NCI-H69 (cell line): ENCODE data around the gene APBB1IP.
"Not testable (repeated sequence)": the region's sequence is repeated elsewhere in the genome, so short reads cannot be mapped to it uniquely, and the experiment has no call there.

Experiments used
- DNase-seq: peaks from one replicate; lab custom pipeline; 2025; lab: John Stamatoyannopoulos, UW

The APBB1IP gene

GRCh38 chr10:26566525-26567350 lies 128.6 kb downstream of the APBB1IP start:
- DNase-seq = peak; percentile 48

DNA sequence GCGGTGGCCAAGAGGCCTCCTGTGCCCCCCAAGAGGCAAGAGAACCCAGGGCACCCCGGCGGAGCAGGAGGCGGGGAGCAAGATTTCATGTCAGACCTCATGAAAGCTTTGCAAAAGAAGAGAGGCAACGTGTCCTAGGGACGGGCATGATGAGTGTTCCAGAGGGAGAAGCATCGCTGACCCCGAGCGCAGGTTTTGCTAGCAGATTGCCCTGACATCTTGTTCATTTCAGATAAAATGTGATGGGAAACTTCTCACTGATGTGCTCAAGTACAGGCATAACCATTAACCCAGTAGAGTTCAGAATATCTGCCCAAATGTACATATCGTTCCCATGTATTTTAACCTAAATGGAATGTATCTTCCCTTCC lies 129.2 kb downstream of the APBB1IP start:
- DNase-seq = peak; percentile 48

DNA sequence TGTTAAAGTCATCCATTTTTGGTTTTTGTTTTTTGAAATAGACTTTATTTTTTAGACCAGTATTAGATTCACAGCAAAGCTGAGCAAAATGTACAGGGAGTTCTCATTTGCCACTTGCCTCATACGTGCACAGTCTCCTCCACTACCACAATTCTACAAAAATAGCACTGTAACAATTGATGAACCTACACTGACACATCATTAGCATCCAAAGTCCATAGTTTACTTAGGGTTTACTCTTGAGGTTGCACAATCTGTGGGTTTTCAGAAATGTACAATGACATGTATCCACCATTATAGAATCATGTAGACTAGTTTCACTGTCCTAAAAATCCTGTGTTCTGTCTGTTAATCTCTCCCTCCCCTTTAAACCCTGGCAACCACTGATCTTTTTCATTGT lies 133.5 kb downstream of the APBB1IP start:
- DNase-seq = no peak

- DNase-seq = no peak
Measured at GRCh38 chr10:26573674-26574073, 135.5 kb downstream of the APBB1IP start.

- DNase-seq = no peak
Measured at GRCh38 chr10:26574783-26575182, 136.6 kb downstream of the APBB1IP start.

DNA sequence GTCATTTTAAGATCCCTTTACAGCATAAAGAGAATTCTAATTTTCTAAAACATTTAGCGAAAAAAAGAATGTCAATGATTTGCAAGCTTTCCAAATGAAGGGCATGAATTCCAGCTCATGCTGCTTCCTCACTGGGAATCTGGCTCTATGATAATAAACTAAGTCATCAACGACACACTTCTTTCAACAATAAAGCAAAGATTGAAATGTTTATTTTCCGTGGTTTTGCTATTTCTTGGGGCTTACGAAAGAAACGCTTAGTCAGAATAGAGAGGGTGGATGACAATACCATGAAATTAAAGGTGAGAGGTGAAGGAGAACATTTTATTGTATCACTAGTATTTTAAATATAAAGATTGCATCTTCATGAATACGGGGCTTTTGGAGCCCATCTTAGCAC lies 140.2 kb downstream of the APBB1IP start:
- not testable (repeated sequence) for DNase-seq

DNA sequence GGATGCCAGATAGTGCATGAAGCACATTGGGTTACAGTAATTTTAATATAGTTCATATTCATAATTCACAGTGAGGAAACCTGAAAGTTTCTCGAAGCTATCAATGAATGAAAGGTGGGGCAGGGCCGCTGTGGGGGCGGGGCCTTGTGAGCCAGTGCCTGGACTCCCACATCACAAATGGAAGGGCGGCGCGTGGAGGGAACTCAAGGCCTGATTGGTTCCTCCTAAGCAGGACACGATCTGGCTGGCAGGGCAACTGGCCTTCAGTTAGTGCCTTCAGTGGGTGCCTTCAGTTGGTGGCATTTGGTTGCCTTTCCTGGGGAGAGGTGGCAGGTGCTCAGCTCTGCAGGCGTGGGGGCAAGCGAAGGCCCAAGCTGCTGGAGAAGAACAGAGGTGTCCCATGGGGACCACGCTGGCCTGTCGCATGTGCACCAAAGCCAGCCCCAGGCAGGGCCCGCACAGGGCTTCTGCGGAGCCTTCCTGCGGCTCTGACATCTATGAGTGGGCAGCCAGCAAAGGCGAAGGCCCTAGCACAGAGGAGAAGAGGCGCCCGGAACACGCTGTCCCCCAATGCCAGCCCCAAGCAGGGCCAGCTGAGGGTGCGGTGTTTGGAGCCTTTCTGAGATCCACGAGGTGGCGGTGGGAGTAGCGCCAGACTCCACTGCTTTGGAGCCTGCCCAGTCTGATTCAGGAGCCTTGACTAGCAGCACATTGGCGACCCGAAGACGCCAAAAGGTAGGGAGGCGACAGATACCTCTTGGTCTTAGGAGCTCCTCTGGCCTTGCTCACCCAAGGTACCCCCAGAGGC lies 141.3 kb downstream of the APBB1IP start:
- DNase-seq = no peak

DNA sequence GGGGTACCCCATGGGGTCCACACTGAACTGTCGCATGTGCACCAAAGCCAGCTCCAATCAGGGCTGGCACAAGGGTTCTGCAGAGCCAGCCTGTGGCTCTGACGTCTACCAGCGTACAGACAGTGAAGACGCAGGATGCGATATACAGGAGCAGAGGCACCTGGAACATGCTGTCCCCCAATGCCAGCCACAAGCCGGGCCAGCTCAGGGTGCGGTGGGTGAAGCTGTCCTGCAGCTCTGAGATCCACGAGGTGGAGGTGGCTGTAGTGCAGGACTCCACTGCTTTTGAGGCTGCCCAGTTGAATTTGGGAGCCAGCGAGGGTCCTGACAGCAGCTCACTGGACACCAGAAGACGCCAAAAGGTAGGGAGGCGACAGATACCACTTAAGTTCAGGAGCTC lies 148.1 kb downstream of the APBB1IP start:
- no peak for DNase-seq

GRCh38 chr10:26588611-26589010 lies 150.5 kb downstream of the APBB1IP start:
- no peak for DNase-seq

GRCh38 chr10:26589813-26590212 lies 151.7 kb downstream of the APBB1IP start:
- DNase-seq = not testable (repeated sequence)

DNA sequence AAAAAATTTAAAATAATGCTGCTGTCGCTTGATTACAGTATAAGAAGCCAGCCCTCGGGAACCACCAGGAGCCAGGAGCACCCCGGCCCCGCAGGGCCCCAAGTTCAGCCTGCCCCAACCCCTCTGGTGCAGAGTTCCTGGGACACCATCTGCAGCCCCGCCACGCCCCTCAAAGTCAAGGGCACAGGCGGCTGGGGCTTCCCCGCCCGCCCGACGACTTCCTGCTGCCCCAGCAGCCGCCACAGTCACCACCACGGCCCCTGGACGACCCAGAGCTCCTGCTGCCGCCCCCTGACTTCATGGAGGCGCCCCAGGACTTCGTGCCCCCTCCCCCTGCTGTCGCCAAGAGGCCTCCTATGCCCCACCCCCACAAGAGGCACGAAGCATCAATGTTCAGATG lies 155.8 kb downstream of the APBB1IP start:
- peak; percentile 51 for DNase-seq

DNA sequence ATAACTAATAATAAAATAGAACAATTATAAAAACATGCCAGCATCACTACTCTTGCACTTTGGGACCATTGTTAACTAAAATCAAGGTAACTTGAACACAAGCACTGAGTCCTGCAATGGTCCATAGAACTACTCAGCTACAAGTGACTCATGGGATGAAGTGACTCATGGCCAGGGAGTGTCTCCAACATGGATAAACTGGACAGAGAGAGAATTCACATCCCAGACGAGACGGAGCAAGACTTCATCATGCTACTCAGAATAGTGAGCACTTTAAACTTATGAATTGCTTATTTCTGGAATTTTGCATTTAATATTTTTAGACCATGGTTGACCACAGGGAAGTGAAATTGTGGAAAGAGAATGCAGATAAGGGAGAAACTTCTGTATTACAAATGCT lies 165.1 kb downstream of the APBB1IP start:
- DNase-seq = not testable (repeated sequence)

DNA sequence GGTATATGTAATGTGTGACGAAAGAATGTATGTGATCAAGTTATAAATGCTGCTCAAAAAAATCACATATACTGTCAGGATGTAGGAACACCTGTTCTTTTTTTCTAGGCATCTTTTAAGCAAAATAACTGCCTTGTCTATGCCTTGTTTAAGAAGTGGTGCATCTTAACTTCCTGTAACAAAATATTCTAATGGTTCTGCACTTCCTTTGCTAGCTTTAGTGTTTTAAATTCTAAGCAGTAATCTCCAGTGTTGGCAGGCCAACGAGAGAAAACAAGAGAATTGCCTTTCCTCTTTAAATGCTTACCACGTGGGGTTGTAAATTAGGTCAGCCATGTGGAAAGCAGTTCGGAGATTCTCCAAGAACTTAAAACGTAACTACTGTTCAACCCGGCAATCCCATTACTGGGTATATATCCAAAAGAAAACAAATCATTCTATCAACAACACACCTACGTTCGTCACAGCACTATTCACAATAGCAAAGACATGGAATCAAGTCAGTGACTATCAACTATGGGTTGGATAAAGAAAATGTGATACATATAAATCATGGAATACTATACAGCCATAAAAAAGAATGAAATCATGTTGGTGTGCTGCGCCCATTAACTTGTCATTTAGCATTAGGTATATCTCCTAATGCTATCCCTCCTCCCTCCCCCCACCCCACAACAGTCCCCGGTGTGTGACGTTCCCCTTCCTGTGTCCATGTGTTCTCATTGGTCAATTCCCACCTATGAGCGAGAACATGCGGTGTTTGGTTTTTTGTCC lies 166.4 kb downstream of the APBB1IP start:
- DNase-seq = not testable (repeated sequence)

- peak; percentile 58 for DNase-seq
Measured at GRCh38 chr10:26606389-26606877, 168.3 kb downstream of the APBB1IP start.

- no peak for DNase-seq
Measured at GRCh38 chr10:26612151-26612915, 174.2 kb downstream of the APBB1IP start.
